EL (cell line): ENCODE data around the gene PMP22.

Experiments used
- DNase-seq: peaks from one replicate; pipeline ENCODE4 v3.0.0-alpha.2; 2016

PMP22 gene

DNA sequence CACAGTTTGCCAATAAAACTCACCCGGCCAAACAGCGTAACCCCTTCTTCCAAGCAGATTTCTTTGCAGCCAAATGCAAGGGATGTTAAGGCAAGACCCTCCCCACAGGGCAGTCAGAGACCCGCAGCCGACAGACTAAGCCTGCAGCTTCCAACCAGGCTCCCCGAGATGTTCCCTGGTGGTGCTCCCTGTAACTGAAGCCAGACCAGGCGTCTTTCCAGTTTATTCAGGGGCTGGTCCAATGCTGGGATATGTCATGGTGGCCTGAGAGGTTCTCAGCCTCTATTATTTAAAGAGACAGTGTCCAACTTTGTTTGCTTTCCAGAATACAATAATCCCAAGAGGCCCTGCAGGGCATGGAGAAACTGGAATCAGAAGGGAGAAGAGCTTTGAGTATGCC is at the start of gene PMP22:
TSS of gene PMP22 (minus strand) at position 196 of the 400 bp plus-strand sequence. CDS start 4,599 bp downstream, outside the sequence.
- no peak for DNase-seq

GRCh38 chr17:15311996-15312395 is 46.9 kb upstream of the PMP22 start:
- DNase-seq: no peak

DNA sequence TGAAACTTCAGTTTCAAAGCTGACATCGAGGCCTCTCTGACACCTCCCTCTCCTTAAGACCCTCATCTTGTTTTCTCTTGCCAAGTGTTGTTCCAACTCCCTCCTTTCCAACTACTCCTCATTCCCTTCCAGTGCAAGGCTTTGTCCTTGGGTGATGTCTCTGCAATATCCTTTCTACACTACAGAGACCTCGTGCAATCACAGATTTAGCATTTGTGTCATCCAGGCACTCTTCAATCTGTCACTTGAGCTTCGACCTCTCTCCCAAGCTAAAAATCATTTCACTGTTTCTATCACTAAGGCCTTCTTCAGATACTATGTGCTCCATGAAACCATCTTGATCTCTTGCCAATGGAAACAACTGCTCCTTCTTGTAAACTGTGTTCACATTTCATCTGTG is 44.7 kb upstream of the PMP22 start:
- DNase-seq: no peak

GRCh38 chr17:15309236-15309635 is 44.1 kb upstream of the PMP22 start:
- no peak for DNase-seq

DNA sequence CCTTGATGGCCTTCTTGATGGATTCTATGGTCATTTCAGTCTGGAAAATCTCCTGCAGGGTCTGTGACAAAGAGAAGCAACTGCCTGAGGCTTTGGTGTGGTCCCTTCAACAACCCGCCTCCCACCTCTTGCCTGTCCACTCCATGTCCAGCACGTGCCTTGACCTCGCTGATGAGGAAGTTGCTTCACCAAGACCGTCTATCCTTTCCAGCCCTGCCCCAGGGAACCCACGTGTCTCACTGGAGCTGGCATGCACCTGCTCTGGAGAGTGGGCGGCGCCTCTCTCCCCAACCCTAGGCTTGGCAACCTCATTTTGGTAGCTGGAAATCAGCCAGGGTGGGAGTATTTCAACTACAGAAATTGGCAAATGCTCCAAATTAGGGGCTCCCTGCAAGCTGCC is 43.6 kb upstream of the PMP22 start:
- DNase-seq: no peak

GRCh38 chr17:15307710-15308111 is 42.6 kb upstream of the PMP22 start:
- no peak for DNase-seq

DNA sequence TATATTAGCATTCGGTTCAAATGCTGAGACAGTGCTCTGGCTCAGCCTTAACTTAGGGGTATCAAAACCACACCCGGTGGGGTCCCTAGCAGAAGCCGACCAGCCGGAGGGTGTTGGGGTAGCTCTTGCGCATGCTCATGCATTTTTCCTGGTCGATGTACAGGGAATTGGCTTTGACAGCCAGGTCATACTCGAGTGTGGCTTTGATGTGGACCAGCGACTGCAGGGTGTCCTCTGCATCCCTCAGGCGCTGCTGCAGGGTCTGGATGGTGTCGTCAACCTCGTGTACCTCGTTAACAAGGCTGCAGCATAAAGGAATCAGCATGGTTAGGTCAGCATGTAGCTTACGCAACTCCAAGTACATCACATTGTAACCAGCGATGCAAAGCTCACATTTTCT is 38.7 kb upstream of the PMP22 start:
- no peak for DNase-seq

GRCh38 chr17:15303268-15303667 is 38.1 kb upstream of the PMP22 start:
- no peak for DNase-seq

DNA sequence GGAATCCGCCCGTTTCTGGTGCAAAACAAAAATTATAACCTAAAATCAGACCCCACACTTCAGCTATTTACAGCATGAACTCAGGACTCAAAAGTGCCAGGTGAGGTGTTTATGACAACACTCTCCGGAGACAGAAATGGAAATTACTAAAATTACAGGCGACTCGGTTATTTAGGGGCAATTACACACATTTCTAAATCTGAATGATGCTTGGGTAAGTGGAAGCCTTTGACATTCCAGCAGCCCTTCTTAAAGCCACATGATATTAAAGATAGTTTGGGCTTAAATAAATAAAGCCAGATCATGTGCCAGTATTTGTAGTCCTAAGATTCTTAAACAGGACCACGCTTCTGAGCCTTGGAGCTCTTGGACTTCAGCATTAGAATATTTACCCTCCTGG is 36.7 kb upstream of the PMP22 start:
- no peak for DNase-seq

DNA sequence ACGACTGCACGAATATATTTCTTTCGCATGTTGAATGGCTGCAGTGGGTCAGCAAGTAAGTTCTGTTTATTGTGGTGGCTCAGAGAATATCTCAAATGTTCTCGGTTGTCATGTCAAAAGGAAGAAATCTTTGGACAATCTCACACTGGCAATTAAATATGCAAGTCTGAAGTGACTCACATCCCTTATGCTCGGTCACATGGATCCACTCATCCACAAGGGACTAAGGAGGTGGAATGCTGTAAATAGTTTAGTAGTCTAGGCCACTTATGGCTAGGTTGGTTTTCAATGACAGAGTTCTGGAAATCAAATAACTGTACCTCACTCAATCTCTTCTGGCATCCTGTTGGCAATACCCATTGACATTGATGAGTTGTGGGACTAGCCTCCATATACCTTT is 33.0 kb upstream of the PMP22 start:
- DNase-seq: peak; percentile 71

DNA sequence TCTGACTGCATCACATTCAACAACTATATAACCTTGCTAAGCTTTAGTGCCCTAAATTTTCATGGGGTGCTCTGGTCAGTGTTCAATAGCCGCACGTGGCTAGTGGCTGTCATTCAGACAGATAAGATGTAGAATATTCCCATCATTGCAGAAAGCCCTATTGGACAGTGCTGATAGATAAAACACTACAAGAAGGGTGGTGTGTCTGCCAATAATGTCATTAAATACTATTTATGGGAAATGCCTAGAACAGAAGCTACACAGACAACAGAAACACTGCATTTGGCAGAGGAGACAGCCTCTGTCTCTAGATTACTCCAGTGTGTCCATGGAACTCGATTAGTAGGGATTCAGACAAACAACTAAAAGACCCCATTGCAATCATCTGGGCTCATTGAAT is 28.4 kb upstream of the PMP22 start:
- no peak for DNase-seq

DNA sequence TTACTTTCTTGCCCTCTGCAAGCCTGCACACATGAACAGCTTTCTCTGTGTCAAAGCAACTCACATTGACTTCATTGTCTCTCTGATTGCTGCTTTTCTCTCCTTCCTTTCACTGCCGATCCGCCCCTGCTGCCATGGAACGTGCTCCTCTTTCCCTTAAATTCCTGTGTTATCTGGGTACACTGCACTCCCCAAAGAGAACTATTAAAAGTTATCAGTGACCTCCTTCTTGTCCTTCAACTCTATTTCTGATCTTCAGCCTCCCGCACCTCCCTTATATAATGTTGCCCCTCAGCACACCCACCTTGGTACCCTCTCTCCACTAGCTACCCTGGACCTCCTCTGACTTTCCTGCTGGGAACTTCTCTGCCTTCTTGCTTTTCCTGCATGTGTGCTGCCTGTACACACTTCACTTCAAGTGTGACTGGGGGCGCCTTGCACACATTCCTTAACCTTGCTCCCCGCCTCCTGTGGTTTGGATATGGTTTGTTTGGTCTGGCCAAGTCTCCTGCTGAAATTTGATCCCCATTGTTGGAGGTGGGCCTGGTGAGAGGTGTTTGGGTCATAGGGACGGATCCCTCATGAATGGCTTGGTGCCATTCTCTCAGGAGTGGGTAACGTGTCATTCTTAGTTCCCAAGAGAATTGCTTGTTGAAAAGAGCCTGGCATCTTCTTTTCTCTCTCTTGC is 26.7 kb upstream of the PMP22 start:
- DNase-seq: peak; percentile 39

- DNase-seq: peak; percentile 80
Observed at GRCh38 chr17:15290605-15291004, 25.5 kb upstream of the PMP22 start.

DNA sequence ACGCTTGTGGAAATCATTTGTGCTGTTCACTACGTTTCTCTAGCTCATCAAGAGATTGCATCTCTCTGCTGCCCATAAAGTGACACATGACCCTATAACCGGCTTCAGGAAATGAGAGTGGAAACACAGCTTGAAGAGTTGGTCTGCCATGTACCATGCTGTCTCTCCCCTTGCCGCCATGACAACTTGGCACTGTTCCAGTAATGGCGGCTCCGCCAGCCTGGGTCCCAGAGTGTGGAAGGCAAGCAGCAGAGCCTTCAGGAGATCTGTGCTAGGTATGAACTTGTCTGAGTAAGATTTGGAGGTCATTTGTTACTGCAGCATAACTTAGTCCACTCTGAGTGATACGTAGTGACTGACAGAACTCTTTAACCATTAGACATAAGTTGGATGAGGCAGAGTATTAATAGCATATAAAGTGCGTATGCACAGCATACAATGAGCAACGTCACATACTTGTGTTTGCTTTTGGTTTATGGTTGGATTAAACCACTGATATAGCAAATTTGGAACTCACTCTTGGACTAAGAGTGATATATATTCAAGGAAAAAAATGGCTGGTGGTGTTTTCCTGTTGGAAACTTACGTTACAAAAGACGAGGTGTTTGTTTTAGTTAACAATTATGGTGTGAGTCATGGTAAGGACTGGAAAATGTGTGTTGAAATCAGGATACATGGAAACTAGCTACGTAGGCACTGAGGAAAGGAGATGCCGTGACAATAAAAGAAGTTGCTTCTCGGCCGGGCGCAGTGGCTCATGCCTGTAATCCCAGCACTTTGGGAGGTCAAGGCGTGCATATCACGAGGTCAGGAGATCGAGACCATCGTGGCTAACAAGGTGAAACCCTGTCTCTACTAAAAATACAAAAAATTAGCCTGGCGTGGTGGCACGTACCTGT is 24.4 kb upstream of the PMP22 start:
- peak; percentile 44 for DNase-seq

DNA sequence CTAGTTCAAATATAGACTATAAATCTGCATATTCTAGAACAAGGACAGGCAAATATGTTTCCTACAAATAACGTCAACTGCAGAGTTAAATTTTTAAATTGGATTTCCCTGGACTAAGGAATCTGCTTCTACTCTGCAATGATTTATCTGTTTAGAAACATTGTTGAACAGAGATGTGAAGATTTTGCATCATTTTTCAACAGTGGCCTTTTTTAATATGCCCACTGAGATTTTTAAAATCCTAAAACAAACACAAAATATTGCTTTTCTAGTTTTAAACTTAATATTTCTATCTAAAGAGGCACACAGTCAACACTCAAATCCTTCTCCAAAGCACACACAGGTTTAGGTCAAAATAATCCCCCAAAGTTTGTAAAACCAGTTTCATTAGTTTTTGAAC is 23.7 kb upstream of the PMP22 start:
- no peak for DNase-seq

DNA sequence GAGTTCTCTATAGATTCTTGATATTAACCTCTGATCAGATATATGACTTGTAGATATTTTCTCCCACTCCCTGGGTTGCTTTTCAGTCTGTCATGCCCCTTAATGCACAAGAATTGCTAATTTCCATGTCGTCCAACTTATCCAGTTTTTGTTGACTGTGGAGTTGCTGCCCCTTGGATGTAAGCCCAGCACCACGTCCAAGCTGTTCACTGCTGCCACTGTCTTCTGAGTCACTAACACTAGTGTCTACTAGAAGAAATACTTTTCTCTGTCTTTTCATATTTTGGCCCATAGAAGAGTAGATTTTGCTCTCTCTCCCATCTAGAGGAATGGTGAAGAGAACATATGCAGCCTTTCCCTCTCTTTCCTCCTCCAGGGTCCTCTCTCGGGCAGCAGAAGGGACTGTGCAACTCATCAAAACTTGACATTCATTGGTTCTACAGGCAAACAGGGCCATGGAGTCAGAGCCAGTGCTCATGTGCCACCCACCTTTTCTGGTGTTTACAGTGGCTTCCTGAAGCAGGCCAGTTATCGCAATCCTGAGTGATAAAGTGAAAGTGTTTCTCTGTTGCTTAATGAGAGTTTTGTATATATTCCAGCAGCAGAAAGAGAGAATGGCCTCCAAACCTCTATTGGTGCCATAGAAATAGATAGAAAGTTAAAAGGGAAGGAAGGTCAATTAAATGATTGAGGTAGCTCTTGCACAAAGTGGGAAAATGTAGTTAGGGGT is 22.6 kb upstream of the PMP22 start:
- DNase-seq: no peak

DNA sequence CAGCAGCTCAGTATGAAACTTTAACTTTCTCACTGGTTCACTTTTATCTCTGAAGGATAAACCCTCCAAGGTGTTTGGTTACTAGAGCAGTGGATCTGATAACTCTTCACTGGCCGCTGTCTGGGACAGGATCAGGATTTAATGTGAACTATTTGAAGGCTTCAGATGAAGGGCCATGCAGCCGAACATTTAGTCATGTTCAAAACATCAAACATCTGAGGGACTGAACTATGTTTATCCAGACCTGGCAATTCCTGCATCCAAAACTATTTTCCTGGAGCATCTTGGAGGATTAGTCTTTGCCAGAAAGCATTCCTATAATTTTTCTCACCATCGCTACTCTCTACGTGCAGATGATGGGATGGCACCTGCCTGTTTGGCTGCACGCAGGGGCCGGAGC is 20.3 kb upstream of the PMP22 start:
- DNase-seq: no peak

GRCh38 chr17:15284537-15284936 is 19.4 kb upstream of the PMP22 start:
- no peak for DNase-seq

- no peak for DNase-seq
Observed at GRCh38 chr17:15284107-15284506, 19.0 kb upstream of the PMP22 start.

DNA sequence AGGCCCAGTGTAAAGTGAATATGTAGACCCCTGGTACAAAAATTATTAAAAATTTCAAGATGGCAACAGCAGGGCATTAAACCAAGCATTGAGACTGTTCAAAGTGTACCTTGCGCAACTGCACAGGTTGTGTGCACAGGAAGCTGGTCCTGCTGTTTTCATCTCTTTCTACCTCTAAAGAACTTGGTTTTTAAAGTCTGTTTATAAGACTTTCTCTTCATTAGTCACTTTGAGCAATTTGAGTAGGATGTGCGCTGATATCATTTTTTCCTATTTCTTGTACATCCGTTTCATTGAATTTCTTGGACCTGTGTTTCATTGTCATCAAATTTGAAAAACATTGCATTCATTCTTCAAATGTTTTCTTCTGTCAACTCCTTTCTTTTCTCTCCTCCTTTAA is 16.8 kb upstream of the PMP22 start:
- DNase-seq: no peak

- peak; percentile 90 for DNase-seq
Observed at GRCh38 chr17:15278924-15279477, 13.9 kb upstream of the PMP22 start.

- DNase-seq: no peak
Observed at GRCh38 chr17:15278380-15278779, 13.3 kb upstream of the PMP22 start.

- DNase-seq: no peak
Observed at GRCh38 chr17:15274017-15274416, 8.9 kb upstream of the PMP22 start.
